H1 (cell line): ENCODE measurements around the gene CRTC1. TPM values are rescaled to one million over a fixed set of nuclear protein-coding genes. Genes with fewer than 3 reads are reported as not detected.

Experiments used
- CTCF ChIA-PET: fragments of 300-600 bp; sonication (Branson Sonifier 250); formaldehyde crosslinking; loops from one replicate; lab custom pipeline; 2021; ENCODE audit not compliant: partially characterized antibody; lab: Charles Lee
- POLR2A ChIA-PET: fragments of 300-600 bp; sonication (Branson Sonifier 250); formaldehyde crosslinking; loops from one replicate; lab custom pipeline; 2021; ENCODE audit warnings: inconsistent platforms; ENCODE audit not compliant: partially characterized antibody; lab: Charles Lee
- DNase-seq, 2 experiments: peaks; one replicate each; pipeline versions ENCODE4 v3.0.0 to v3.0.0-alpha.2; 2010 to 2022; ENCODE audit warnings: low spot score in 2 of 2, low read depth in 1 of 2, mixed read lengths in 1 of 2
- FAIRE-seq: peaks from 2 replicates; lab custom pipeline; 2011; peaks lifted over from hg19 to GRCh38; lab: Jason Lieb, UNC
- H2AFZ ChIP-seq: 2 replicates; pipeline ENCODE4 v1.8.1; 2012; ENCODE audit warnings: low read length, inconsistent platforms
- H2AK5ac ChIP-seq: 2 replicates; pipeline ENCODE4 v1.6.1; 2013; ENCODE audit warnings: low read depth, low read length
- H2BK120ac ChIP-seq: replicated peaks from 2 replicates; pipeline ENCODE3; 2013; ENCODE audit warnings: low read depth, low read length, inconsistent platforms
- H2BK12ac ChIP-seq: 2 replicates; pipeline ENCODE4 v1.6.1; 2013; ENCODE audit warnings: low read depth, low read length
- H2BK15ac ChIP-seq: 2 replicates; pipeline ENCODE4 v1.6.1; 2013; ENCODE audit warnings: low read length
- H2BK20ac ChIP-seq: 2 replicates; pipeline ENCODE4 v1.6.1; 2013; ENCODE audit warnings: low read length
- H2BK5ac ChIP-seq: 2 replicates; pipeline ENCODE4 v1.6.1; 2013; ENCODE audit warnings: low read depth, low read length
- H3K14ac ChIP-seq: 2 replicates; pipeline ENCODE4 v1.6.1; 2013; ENCODE audit warnings: inconsistent platforms; ENCODE audit not compliant: insufficient read length
- H3K18ac ChIP-seq: 2 replicates; pipeline ENCODE4 v1.6.1; 2013; ENCODE audit warnings: low read length; ENCODE audit errors: extremely low read depth
- H3K23ac ChIP-seq: 2 replicates; pipeline ENCODE4 v1.6.1; 2013; ENCODE audit warnings: inconsistent platforms; ENCODE audit not compliant: insufficient read length
- H3K23me2 ChIP-seq: 2 replicates; pipeline ENCODE4 v1.6.1; 2013; ENCODE audit warnings: low read depth, low read length
- H3K27ac ChIP-seq: 2 replicates; pipeline ENCODE4 v1.6.1; 2011; ENCODE audit warnings: low read depth, low read length, inconsistent platforms
- H3K27me3 ChIP-seq, 4 experiments: replicated peaks in 1 of 4; 1 replicate in 1 of 4; 2 replicates in 3 of 4; pipeline versions ENCODE4 v1.6.1 to v1.8.1; 2011 to 2013; ENCODE audit warnings: low read length in 3 of 4, mild to moderate bottlenecking in 3 of 4, inconsistent platforms in 2 of 4, mixed read lengths in 2 of 4, moderate library complexity in 1 of 4; ENCODE audit not compliant: control insufficient read depth in 3 of 4, insufficient read depth in 3 of 4; ENCODE audit errors: extremely low read depth in 1 of 4
- H3K36me3 ChIP-seq, 4 experiments: 2 replicates each; pipeline versions ENCODE4 v1.6.1 to v1.8.1; 2011 to 2013; ENCODE audit warnings: mild to moderate bottlenecking in 4 of 4, low read length in 3 of 4, moderate library complexity in 2 of 4, control low read depth in 1 of 4, inconsistent platforms in 1 of 4; ENCODE audit not compliant: insufficient read depth in 4 of 4, control insufficient read depth in 2 of 4
- H3K4ac ChIP-seq: replicated peaks from 2 replicates; pipeline ENCODE3; 2013; ENCODE audit warnings: low read length, low read depth, mixed read lengths, inconsistent platforms; ENCODE audit not compliant: insufficient read length
- H3K4me1 ChIP-seq, 4 experiments: replicated peaks in 1 of 4; 1 replicate in 1 of 4; 2 replicates in 3 of 4; pipeline versions ENCODE4 v1.6.1 to v1.8.1; 2011 to 2013; ENCODE audit warnings: low read length in 3 of 4, inconsistent platforms in 2 of 4, mixed read lengths in 1 of 4; ENCODE audit not compliant: insufficient read depth in 4 of 4, control insufficient read depth in 3 of 4
- H3K4me2 ChIP-seq, 2 experiments: 2 replicates each; pipeline versions ENCODE4 v1.6.1 to v1.8.1; 2011 to 2013; ENCODE audit warnings: low read depth in 2 of 2, low read length in 2 of 2, control low read depth in 1 of 2, inconsistent platforms in 1 of 2, mild to moderate bottlenecking in 1 of 2; ENCODE audit not compliant: insufficient read depth in 1 of 2
- H3K4me3 ChIP-seq, 4 experiments: fragments of 200-600, 300-600 bp in 1 of 4; sonication (generic), shearing (Covaris generic), sonication (Bioruptor Twin) in 1 of 4; 2 replicates each; pipeline versions ENCODE4 v1.5.1 to v1.8.1; 2011 to 2016; ENCODE audit warnings: low read length in 4 of 4, low read depth in 3 of 4, control low read depth in 2 of 4, inconsistent platforms in 2 of 4, mild to moderate bottlenecking in 2 of 4, mixed read lengths in 1 of 4, moderate library complexity in 1 of 4; ENCODE audit not compliant: insufficient read depth in 2 of 4; ENCODE audit errors: extremely low read depth in 1 of 4
- H3K56ac ChIP-seq: replicated peaks from 2 replicates; pipeline ENCODE3; 2013; ENCODE audit warnings: low read depth, mild to moderate bottlenecking, mixed read lengths, low read length, inconsistent platforms; ENCODE audit not compliant: insufficient read length
- H3K79me1 ChIP-seq: 2 replicates; pipeline ENCODE4 v1.6.1; 2013; ENCODE audit warnings: low read depth, low read length, control low read depth
- H3K79me2 ChIP-seq, 2 experiments: 2 replicates each; pipeline versions ENCODE4 v1.6.1 to v1.8.1; 2012 to 2013; ENCODE audit warnings: low read length in 2 of 2, mild to moderate bottlenecking in 2 of 2, inconsistent platforms in 1 of 2; ENCODE audit not compliant: insufficient read depth in 2 of 2, control insufficient read depth in 1 of 2
- H3K9ac ChIP-seq, 4 experiments: replicated peaks in 1 of 4; 1 replicate in 1 of 4; 2 replicates in 3 of 4; pipeline versions ENCODE4 v1.6.1 to v1.8.1; 2011 to 2013; ENCODE audit warnings: low read depth in 3 of 4, low read length in 3 of 4, control low read depth in 2 of 4, mild to moderate bottlenecking in 2 of 4, moderate library complexity in 2 of 4, inconsistent platforms in 1 of 4; ENCODE audit errors: extremely low read depth in 1 of 4
- H3K9me3 ChIP-seq, 2 experiments: 2 replicates each; pipeline versions ENCODE4 v1.6.1 to v1.8.1; 2012 to 2013; ENCODE audit warnings: mild to moderate bottlenecking in 2 of 2, moderate library complexity in 2 of 2, control low read depth in 1 of 2, inconsistent platforms in 1 of 2, low read depth in 1 of 2, low read length in 1 of 2, mixed read lengths in 1 of 2; ENCODE audit not compliant: insufficient read depth in 2 of 2
- H4K20me1 ChIP-seq, 2 experiments: replicated peaks in 1 of 2; 2 replicates each; pipeline versions ENCODE3 to v1.8.1; 2011 to 2013; ENCODE audit warnings: inconsistent platforms in 2 of 2, low read length in 2 of 2, mild to moderate bottlenecking in 1 of 2; ENCODE audit not compliant: insufficient read depth in 2 of 2, control insufficient read depth in 1 of 2
- H4K5ac ChIP-seq: 2 replicates; pipeline ENCODE4 v1.6.1; 2013; ENCODE audit warnings: low read length, low read depth, mixed read lengths, inconsistent platforms; ENCODE audit not compliant: insufficient read length
- H4K8ac ChIP-seq: 2 replicates; pipeline ENCODE4 v1.8.0; 2013; ENCODE audit warnings: mild to moderate bottlenecking, moderate library complexity, low read length, inconsistent platforms; ENCODE audit not compliant: insufficient read depth; ENCODE audit errors: extremely low read depth
- H4K91ac ChIP-seq: replicated peaks from 2 replicates; pipeline ENCODE3; 2013; ENCODE audit warnings: low read length, mixed read lengths, inconsistent platforms; ENCODE audit not compliant: insufficient read length
- CEBPB ChIP-seq: IDR thresholded peaks from 2 replicates; pipeline ENCODE4 v1.6.1; 2012; ENCODE audit warnings: low read depth, low read length
- HDAC2 ChIP-seq, 2 experiments: fragments of 300-600 bp in 1 of 2; sonication (generic) in 1 of 2; IDR thresholded peaks; 2 replicates each; pipeline ENCODE4 v1.6.1; 2011 to 2012; ENCODE audit warnings: low read depth in 2 of 2, low read length in 2 of 2, mild to moderate bottlenecking in 2 of 2, moderate library complexity in 2 of 2, borderline replicate concordance in 1 of 2, inconsistent platforms in 1 of 2
- PHF8 ChIP-seq: fragments of 200-600 bp; sonication (generic); conservative IDR thresholded peaks from 2 replicates; pipeline ENCODE4 v1.7.1; 2012; ENCODE audit warnings: low read depth, mild to moderate bottlenecking, inconsistent platforms, low read length, moderate library complexity
- SIX5 ChIP-seq: IDR thresholded peaks from 2 replicates; pipeline ENCODE4 v1.6.1; 2011; ENCODE audit warnings: mild to moderate bottlenecking, low read depth, low read length
- SUZ12 ChIP-seq: fragments of 200-600 bp; sonication (generic); IDR thresholded peaks from 2 replicates; pipeline ENCODE4 v1.6.1; 2012; ENCODE audit warnings: mild to moderate bottlenecking, inconsistent platforms, low read length, moderate library complexity, mixed read lengths
- WGBS, 2 experiments: shearing (Covaris generic) in 1 of 2; methylation state at CpG; one replicate each; pipeline versions ENCODE4 v1.1.6 to v1.1.7; 2013 to 2015; ENCODE audit warnings: low lambda C conversion rate in 2 of 2, mixed read lengths in 2 of 2, inconsistent platforms in 1 of 2, low coverage in 1 of 2, missing lambda C conversion rate in 1 of 2; ENCODE audit not compliant: insufficient replicate concordance in 2 of 2, insufficient coverage in 1 of 2, insufficient read length in 1 of 2; ENCODE audit errors: extremely low coverage in 1 of 2, missing lambda C conversion rate in 1 of 2; 5-methylcytosine and 5-hydroxymethylcytosine counted together
- polyA plus RNA-seq, 7 experiments: library from polyadenylated mRNA; depleted of rRNA in 3 of 7; stranded (reverse) in 5 of 7; unstranded in 2 of 7; fragments of >200 nt in 5 of 7; fragments of 200-250 nt in 2 of 7; gene quantifications; 1 replicate in 5 of 7; 2 replicates in 1 of 7; 4 replicates in 1 of 7; pipeline versions ENCODE4 v1.2.1 to v1.2.3, GENCODE V29; 2011 to 2013; ENCODE audit warnings: missing spikeins in 2 of 7, mixed read lengths in 2 of 7
- total RNA-seq: library from RNA; stranded (reverse); fragmentation: NEBNext Ultra II Directional; extraction: Animal tissue kit (Norgen Biotek cat#: 25700); gene quantifications from 2 replicates; pipeline ENCODE4 v1.2.1, GENCODE V29; 2021

The CRTC1 gene
- total and polyA plus RNA-seq, 2 of the 8 experiments (the other 6 are each of a cell fraction or from before 2014, with no cell fraction given): 2.9 to 8.5 TPM

DNA sequence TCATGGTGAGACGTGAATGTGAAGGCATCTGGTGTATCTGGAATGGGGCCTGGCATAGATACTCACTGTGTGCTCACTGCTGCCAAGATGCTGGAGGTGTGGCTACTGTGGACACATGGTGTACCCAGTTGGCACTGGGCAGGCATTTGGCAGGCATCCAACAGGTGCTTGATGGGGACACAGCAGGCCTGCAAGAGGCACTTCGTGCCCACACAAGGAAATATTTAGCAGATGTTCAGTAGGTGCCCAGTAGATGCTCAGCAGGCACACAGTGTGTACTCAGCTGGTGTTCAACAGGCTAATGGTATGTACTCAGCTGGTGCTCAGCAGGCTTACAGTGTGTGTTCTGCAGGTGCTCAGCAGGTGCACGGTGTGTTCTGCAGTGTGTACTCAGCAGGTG lies 14.2 kb downstream of the CRTC1 start:
- no peak overlapping the region for H4K5ac ChIP-seq

More for the DNA sequence above, 14.2 kb downstream of the CRTC1 start:
- H2BK120ac ChIP-seq: no peak overlapping the region
- no peaks in the 10 kb centered on the region for H3K27me3 ChIP-seq
- H2AK5ac ChIP-seq: no peak overlapping the region
- no peak overlapping the region for H3K27ac ChIP-seq
- no peak overlapping the region for H3K4me2 ChIP-seq
- H4K8ac ChIP-seq: no peak overlapping the region
- H3K36me3 ChIP-seq: no peaks in the 10 kb centered on the region
- H4K20me1 ChIP-seq: peaks cover 19 to 41% of the 10 kb centered on the region in 2 experiments
- no peak for DNase-seq
- no peak overlapping the region for H2BK12ac ChIP-seq
- WGBS, 2 experiments: 92% methylated on average over 3 of the region's 3 CpGs; no CpG with 5 or more reads in 1 of the 2 experiments
- ChIA-PET CTCF (interaction anchor here (0.6 to 1.0 kb wide), 2 partner anchors 192 to 201 kb away, joined by 3 read pairs; no protein-coding TSS in a partner anchor), POLR2A (no interaction called here)
- no peak overlapping the region for H3K18ac ChIP-seq
- no peaks in the 10 kb centered on the region for H3K9me3 ChIP-seq
- no peak overlapping the region for H2BK5ac ChIP-seq
- no peak for FAIRE-seq
- H2BK20ac ChIP-seq: no peak overlapping the region
- no peak for TF ChIP-seq SUZ12
- TF ChIP-seq CEBPB: no peak
- TF ChIP-seq PHF8: no peak
- TF ChIP-seq SIX5: no peak
- TF ChIP-seq HDAC2 (IDR thresholded peaks at IDR 0.05; ENCODE audit: borderline replicate concordance in 1 of 2, low read depth in 2 of 2, low read length in 2 of 2): no peak
- no peak overlapping the region for H4K91ac ChIP-seq
- H3K79me1 ChIP-seq: peaks cover 18% of the 10 kb centered on the region
- H3K4me3 ChIP-seq: no peak overlapping the region
- H3K56ac ChIP-seq: no peak overlapping the region
- no peak overlapping the region for H3K4ac ChIP-seq
- H3K4me1 ChIP-seq: peaks cover 0 to 17% (median 7%) of the 10 kb centered on the region in 4 experiments; a peak in 4 of 7 replicates
- no peak overlapping the region for H3K23ac ChIP-seq
- no peak overlapping the region for H3K9ac ChIP-seq
- no peak overlapping the region for H2AFZ ChIP-seq
- peaks cover 0 to 15% of the 10 kb centered on the region in 2 experiments; a peak in 2 of 4 replicates for H3K79me2 ChIP-seq
- no peak overlapping the region for H2BK15ac ChIP-seq
- no peak overlapping the region for H3K14ac ChIP-seq
- peaks cover 3% of the 10 kb centered on the region; the same call in 1 of the 2 replicates for H3K23me2 ChIP-seq
